ENCODE data around the gene PHC2.

The PHC2 gene

DNA sequence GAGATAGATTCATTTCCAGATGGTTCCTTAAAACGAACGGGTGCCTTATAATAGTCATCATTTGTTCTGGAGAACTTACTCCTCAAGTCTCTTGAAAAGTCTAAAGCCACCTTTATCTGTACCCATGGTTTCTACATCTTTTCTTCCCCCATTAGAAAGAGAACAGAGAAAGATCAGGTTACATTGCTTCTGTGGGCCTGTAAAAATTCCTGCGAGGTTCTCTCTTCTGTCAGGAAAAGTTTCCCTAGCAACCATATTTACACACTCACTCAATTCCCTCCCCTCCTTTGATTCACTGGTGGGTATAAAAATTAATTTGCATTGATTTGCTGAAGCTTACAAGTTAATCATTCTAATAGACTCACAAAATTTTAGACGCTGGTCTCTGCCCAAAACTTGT lies 6.7 kb downstream of the PHC2 start:
- DNase-seq (ENCODE audit: low spot score), result no peak

- DNase-seq (ENCODE audit: low spot score), result peak; percentile 81
Measured at GRCh38 chr1:33420870-33421775, 9.8 kb downstream of the PHC2 start.

DNA sequence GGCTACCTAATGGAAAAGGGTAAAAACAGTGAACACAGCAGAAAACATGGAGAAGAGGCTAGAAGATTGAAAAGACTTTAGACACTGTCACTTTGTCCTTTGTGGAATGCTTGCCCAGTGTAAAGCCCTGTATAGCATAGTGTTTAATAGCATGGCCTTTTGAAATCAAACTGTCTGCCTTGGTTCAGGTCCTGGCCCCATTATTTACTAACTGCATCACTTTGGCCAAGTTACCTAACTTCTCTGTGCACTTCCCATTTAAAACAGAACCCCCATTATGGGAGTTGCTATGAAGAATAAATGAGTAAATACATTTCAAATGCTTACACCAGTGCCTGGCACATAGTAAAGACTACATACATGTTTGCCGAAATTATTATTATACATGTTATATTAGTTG lies 12.1 kb downstream of the PHC2 start:
- DNase-seq (ENCODE audit: low spot score), result no peak

GRCh38 chr1:33414879-33415278 lies 16.0 kb downstream of the PHC2 start:
- DNase-seq (ENCODE audit: low spot score), result no peak

DNA sequence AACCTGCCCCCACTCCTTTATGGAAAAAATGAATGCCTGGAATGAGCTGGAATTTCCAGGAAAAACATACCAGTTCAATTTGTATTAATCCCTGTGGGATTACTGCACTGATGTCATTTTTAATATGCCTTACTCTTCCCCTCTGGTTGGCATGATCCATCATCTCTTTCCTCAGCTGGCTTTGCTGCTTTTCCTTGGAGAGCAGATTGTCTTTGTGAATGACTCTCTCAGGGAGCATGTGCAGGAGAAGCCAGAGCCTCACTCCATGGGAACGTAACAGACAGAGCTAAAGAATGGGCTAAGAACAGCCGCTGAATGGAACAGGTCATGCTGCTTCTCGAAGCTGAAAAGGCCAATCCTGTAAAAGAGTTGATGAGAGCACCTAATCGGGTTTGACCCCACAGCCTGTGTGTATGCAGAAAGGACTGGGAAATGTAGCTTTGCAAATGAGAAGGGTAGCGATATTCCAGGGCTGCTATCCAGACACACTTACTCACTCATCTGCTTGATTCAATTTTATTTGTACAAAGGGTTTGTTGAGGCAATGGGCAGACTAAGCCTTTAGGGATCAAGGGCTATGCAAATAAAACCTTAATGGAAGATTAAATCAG lies 20.7 kb downstream of the PHC2 start:
- DNase-seq (ENCODE audit: low spot score), result no peak

DNA sequence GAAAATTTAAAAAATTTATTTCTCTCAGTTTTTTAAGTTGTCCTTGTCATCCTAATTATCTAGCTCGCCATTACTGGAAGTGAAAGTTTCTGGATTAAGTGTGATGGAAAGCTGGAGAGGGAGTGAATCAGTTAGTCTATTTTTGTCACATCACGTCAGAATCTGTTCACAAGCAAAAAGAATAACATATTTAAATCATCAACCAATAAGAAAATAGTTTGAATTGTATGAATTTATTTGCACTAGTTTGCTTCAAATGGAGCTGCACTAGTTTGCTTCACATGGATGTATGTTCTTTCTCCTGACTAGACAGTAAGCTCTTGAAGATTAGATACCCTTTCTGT lies 22.8 kb downstream of the PHC2 start:
- DNase-seq (ENCODE audit: low spot score), result no peak

GRCh38 chr1:33407352-33408092 lies 23.4 kb downstream of the PHC2 start:
- no peak for DNase-seq (ENCODE audit: low spot score)

DNA sequence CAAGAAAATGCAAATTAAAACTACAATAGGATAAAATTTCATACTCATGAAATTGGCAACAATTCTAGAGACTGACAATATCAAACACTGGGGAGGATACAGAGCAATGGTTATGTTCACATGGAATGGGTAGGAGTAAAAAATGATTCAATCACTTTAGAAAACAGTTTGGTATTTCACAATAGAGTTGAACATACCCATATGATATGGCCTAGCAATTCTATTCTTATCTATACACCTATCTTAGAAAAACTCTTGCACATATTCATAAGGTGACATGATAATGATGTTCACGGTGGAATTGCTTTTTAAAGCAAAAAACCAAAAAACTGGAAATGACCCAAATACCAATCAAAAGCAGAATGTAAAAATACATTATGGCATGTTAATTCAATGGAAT lies 28.7 kb downstream of the PHC2 start:
- no peak for DNase-seq (ENCODE audit: low spot score)

DNA sequence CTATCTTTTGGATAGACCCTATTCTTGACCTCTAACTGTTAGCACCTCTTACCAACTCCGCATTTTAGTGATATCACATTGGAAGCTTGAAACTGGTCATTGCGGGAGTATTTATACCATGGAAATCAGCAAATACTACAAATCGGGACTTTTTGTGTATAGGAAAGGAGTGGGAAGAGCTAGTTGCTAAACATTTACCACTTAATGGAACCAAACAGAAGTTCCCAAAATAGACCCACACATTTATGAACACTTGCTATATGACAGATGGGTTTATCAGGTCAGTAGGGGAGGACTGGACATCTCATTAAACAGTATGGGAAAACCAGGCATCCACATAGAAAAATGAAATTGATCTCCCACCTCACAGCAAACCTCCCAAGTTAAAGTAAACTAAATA lies 29.4 kb downstream of the PHC2 start:
- DNase-seq (ENCODE audit: low spot score), result no peak

DNA sequence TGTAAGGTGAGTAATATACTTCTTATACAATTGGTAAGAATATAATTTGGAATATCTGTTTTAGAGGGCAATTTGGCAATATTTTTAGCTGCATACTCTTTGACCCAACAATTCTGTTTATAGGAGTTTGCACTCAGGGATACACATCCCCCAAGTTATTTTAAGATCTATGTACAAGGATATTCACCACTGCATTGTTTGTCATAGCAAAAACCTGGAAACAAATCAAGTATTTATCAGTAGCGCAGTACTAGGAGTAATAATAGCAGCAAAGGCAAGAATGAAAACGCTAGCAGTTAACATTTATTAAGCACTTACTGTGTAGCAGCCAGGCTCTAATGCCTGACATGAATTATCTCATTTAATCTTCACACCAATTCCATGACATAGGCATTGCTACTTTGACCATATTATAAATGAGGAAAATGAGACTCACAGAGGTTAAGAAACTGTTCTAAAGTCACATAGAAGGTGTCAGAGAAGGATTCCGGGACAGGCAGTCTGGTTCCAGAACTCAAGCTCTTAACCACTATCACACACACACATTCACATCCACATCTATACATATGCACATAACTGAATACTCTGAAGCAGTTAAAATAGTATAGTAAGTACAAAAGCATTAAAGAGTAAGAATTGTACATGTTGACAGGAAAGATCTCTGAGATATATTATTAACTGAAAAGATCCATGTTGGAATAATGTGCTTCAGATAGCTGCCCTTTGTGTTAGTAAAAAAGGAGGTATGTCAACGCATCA lies 30.6 kb downstream of the PHC2 start:
- no peak for DNase-seq (ENCODE audit: low spot score)

GRCh38 chr1:33399375-33399774 lies 31.5 kb downstream of the PHC2 start:
- no peak for DNase-seq (ENCODE audit: low spot score)

DNA sequence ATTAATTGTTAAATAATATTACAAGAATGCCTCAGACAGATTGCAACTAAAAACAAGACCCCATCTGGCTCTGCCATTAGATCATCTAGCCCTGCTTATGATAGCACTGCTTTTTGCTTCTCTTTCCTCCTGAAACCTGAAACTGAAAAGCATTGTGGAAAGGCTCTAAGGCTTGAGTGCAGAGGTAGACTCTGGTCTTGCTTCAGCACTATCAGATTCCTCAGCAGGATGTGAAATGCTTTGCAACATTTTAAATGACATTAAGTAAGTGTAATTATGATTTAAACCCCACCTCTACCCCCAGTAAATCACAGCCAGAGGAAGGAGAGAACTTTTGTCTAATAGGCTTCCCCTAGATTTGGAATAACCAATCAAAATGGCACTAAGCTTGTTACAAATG lies 32.9 kb downstream of the PHC2 start:
- DNase-seq (ENCODE audit: low spot score), result no peak

DNA sequence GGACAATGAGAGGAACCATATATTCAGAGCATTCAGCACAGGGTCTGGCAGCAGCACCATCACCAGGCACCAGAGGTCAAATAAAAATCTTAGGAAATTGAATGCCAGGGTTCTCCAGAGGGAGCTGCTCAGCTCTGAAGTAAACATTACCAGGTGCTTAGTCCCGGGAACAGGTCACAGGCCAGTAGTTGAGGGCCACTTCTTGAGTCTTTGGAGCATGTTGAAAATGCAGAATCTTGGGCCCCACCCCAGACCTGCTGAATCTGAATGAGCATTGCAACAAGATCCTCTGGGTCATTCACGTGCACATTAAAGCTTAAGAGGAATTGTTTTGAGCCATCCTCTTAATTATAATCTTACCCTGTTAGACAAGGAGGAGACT lies 33.8 kb downstream of the PHC2 start:
- DNase-seq (ENCODE audit: low spot score), result no peak

DNA sequence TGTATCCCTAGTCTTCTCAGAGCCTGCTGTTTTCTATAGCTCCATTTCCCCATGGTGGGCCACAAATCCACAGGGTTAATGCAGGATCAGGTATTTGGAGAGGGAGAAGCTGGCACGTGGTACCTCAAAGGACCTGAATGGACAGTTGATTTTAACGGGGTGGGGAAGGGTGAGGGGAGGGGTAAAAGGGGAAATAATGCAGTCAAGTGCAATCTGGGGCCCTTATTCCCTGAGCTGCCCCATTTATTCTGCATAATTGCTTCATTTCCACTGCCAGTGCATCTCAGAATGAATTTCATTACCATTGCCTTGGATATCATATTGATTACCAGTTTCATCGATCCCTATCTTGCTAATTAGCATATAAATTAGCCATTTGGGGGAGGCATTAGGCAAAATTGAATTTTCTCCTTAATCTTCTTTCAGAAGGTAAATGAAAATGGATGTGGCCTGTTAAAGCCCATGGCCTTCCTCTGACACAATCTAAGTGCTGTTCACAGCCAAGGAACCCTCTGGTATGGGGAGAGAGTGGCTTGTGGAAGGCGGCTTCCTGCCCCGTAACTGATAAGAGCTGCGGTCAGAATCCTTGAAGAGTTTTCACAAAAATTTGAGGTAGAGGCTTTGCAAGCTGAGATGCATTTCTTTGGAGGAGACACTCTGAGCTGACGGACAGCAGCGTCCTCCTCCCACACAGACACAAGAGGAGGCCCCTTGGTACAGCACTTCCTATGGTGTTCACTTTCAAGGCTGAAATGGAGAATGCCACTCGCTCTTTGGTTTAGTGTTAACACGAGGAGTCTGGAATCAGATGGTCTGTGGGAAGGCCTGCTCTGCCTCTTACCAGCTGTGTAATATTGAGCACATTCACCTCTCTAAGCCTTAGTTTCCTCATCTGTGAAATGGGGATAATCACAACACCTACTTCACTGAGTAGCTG lies 34.4 kb downstream of the PHC2 start:
- no peak for DNase-seq (ENCODE audit: low spot score)

GRCh38 chr1:33394770-33395169 lies 36.1 kb downstream of the PHC2 start:
- DNase-seq (ENCODE audit: low spot score), result no peak

- no peak for DNase-seq (ENCODE audit: low spot score)
Measured at GRCh38 chr1:33393991-33394390, 36.9 kb downstream of the PHC2 start.

- DNase-seq (ENCODE audit: low spot score), result no peak
Measured at GRCh38 chr1:33393524-33393923, 37.4 kb downstream of the PHC2 start.

GRCh38 chr1:33392639-33393038 lies 38.3 kb downstream of the PHC2 start:
- DNase-seq (ENCODE audit: low spot score), result no peak

DNA sequence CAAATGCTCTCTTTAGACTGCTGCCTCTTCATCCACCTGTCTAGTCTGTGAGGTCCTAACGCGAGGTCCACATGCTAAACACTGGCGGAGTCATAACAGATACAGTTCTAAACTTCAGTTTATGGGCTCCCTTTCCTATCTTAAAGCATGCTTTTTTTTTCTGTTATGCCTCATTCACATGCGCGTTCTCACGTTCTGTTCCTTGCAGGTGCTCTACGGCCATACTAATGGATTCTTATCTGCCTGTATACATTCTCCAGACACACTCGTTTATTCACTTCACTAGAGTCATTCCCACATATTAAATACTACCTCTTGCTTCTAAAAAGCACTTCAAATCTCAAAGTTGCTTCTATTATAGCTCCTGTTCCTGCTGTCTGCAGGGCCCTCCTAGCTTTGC lies 38.7 kb downstream of the PHC2 start:
- DNase-seq (ENCODE audit: low spot score), result no peak

- DNase-seq (ENCODE audit: low spot score), result no peak
Measured at GRCh38 chr1:33391343-33392078, 39.4 kb downstream of the PHC2 start.

DNA sequence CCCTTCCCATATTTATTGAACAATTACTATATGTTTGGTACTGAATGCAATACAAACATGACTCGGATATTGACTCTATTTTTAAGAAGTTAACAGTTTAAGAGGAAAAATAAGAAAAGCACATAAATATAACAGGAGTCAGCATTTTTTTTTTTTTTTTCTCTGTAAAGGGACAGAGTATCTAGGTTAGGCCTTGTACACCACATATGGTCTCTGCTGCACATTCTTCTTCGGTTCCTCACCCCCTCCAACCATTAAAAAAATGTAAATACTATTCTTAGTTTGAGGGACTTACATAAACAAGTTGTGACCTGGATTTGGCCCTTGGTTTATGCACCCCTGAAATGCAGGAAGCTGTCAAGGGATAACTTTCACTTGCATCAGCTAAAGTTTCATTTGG lies 40.4 kb downstream of the PHC2 start:
- no peak for DNase-seq (ENCODE audit: low spot score)

All from COLO829 (cell line).